GM19468 (cell line): ENCODE data around the gene DDI2.
"Not testable (repeated sequence)": the region's sequence is repeated elsewhere in the genome, so short reads cannot be mapped to it uniquely, and the experiment has no call there.

ENCODE experiments used
- ATAC-seq: cut with Tn5 transposase; IDR thresholded peaks from one replicate; pipeline ENCODE4 v1.9.1; 2021; ENCODE audit warnings: mild to moderate bottlenecking, moderate library complexity, moderate number of reproducible peaks; ENCODE audit not compliant: unreplicated experiment; ENCODE audit errors: extremely low read depth

The DDI2 gene

DNA sequence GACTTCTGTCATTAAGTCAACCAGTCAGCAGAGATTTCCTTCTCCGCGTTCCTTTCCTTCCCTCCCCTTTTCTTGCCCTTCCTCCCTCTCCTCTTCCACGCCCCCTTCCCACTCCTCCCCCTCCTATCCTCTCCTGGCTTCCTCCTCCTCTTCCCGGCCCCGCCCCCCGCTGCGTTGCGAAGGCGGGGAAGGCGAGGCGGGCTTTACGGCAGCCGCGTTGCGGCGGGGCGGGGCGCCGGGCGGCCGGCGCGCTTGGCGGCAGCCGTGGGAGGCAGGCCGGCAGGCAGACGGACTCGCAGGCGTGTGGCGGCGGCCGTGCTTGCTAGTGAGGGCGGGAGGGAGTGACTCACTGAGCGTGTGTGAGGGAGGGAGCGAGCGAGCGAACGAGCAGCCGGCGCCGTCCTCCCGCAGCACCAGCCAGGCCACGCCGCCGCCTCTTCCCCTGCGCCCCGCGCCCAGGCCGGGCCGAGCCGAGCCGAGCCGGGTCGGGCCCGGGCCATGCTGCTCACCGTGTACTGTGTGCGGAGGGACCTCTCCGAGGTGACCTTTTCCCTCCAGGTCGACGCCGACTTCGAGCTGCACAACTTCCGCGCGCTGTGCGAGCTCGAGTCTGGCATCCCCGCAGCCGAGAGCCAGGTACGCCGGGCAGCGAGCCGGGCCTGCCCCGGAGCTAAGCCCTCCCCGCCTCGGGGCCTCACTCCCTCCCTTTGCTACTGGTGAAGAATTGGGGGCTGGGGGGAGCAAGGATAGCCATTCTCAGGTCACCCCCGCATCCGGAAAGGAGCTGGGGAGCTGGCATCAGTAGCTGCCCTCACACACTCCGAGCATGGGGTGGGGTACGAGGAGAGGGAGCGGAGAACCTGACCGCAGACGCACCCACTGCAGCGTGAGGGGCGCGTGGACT is at the start of gene DDI2:
TSS of gene DDI2 (plus strand) at position 286 of the 904 bp plus-strand sequence. CDS start at position 499, 213 bp downstream.
- no peak for ATAC-seq

GRCh38 chr1:15568387-15569073 is 48.7 kb upstream of the DDI2 start:
- ATAC-seq: no peak

DNA sequence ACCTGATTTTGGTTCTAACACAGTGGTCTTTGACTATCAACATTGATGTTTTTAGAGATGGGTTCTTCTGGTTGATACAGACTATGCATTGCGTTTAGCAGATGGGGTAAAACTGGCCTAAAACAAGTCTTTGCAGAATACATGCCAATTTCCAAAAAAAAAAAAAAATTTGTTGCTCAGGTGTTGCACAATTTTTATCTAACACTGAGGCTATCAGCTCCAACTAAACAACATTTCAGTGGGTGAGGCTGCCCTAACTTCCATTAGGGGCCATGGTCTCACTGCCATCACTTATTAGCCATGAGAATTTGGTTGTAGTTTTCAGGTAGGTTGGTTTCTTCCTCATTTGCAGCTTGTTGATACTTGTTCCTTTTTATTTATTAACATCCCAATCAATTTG is 46.4 kb upstream of the DDI2 start:
- no peak for ATAC-seq

GRCh38 chr1:15571266-15571665 is 46.0 kb upstream of the DDI2 start:
- ATAC-seq: no peak

GRCh38 chr1:15573477-15573876 is 43.8 kb upstream of the DDI2 start:
- ATAC-seq: no peak

DNA sequence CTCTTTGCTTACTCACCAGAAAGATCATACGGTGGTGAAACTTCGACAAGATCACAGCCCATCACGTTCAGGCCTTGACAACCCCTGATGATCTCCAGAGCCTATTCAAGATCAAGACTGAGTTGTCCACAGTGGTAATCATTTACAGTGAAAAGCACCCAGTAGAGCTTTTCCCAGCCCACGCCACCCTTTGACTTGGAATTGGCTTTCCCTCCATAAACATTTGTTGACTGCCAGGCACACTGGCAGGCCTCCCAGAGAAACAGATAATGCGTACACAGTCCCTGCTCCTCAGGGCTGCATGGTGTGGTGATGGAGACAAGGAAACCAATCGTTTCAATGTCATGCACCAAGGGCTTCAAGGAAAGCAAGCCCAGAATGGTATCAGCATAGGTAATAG is 42.5 kb upstream of the DDI2 start:
- ATAC-seq: no peak

DNA sequence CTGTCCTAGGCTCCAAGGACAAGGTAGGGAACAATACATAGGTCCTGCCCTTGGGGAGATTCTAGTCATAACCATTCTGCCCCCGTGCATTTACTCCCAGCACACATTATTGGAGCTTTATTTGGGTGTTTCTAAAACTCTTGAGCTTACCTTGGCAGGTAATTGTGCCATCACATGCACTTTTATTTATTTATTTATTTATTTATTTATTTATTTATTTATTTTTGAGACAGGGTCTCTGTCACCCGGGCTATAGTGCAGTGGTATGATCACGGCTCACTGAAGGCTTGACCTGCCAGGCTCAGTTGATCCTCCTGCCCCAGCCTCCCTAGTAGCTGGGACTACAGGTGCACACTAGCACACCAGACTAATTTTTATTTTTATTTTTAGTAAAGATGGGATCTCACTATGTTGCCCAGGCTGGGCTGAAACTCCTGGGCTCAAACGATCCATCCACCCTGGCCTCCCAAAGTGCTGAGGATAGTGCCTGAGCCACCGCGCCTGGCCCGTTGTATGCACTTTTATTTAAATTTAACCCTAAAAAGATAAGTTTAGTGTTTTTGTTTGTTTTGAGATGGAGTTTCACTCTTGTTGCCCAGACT is 41.6 kb upstream of the DDI2 start:
- no peak for ATAC-seq

GRCh38 chr1:15577691-15578090 is 39.6 kb upstream of the DDI2 start:
- ATAC-seq: no peak

DNA sequence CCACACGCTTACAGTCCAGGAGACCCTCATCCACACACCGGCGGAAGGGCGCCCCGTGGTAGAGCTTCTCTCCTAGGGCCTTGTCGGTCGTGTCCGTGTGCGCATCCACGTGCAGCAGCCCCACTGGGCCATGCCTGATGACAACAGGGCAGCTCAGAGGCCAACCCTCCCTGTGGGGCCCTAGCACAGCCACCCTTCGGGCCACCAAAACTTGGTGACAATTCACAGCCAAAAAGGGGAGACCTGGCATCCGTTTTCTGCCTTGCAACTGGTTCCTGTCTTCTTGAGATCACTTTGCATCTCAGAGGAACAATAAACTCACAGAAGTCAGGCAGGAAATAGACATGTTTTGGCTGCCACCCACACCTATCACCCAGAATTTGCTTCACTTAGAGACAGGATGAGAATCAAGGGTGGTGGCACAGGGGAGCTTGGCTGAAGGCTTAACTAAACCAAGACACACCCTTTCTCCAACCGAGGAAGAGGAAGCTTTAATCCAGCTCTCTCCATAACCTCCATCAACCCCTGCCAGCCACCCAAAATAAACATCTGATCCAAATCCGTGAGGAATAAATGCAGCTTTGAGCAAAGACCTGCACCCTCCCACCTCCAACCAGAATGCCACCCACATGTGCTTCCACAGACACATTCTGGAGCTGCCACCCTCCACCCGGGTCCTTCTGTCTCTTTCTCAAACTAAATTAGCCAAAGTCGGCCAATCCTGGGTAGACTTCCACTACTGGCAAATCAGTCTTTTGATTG is 38.2 kb upstream of the DDI2 start:
- no peak for ATAC-seq

- no peak for ATAC-seq
These were observed 37.6 kb upstream of the DDI2 start for GRCh38 chr1:15579683-15580047.

DNA sequence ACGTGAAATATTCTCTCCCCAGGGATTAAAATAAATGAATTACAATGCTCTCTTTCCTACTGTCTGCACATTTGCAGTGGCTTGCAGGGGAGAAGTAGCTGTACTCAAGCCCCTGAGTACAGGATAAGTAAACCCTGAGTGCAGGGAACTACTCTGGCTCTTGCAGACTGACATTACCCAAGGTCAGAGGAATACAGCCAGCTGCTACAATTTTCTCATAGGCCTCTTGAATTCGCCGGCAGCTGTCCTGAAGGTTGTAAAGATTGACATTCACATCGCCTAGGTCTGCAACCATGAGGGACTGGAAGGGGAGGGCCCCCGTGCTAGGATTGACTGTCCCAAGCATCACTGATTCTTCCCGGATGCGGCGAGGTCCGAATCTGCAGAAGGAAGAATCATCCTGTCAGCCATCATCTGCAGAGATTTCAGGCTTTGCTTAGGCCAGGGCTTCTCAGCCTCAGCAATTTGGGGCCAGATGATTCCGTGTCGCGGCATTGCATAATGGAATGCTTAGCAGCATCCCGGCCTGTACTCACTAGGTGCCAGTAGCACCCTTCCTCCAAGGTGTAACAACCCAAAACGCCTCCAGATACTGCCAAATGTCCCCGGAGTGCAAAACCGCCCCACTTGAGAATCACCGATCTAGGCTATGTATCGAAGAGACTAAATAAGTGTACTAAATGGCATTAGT is 34.1 kb upstream of the DDI2 start:
- no peak for ATAC-seq

GRCh38 chr1:15584489-15585363 is 32.5 kb upstream of the DDI2 start, which contains the start of gene AGMAT:
Gene AGMAT (minus strand): TSS chr1:15585051. CDS start chr1:15584967, 84 bp downstream.
- ATAC-seq: peak; percentile 25

DNA sequence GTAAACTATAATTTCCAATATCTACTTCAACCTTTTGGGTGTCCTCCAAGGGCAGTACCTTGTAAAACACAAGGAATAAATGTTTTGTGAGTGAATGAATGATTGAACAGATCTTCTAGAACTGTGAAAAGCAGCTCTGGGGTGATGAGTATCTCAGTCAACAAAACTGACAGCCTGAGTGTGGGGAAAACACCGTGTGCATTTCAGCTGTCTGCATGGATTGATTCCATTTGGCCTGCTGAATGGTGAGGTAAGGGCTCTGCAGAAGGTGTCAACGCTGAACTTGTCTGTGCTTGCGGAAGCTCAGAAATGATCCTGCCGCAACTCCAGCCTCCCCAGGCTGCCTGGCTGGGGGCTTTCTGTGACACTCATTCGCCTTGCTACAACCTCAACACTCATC is 25.0 kb upstream of the DDI2 start:
- no peak for ATAC-seq

- no peak for ATAC-seq
These were observed 21.2 kb upstream of the DDI2 start for GRCh38 chr1:15595809-15596617.

- no peak for ATAC-seq
These were observed 18.8 kb upstream of the DDI2 start for GRCh38 chr1:15598436-15598835.

GRCh38 chr1:15603050-15603965 is 13.9 kb upstream of the DDI2 start:
- ATAC-seq: peak; percentile 96

- ATAC-seq: not testable (repeated sequence)
These were observed 13.3 kb upstream of the DDI2 start for GRCh38 chr1:15603966-15604282.
